Esophagus muscularis mucosa (tissue), 4 donors: ENCODE measurements around the gene LIN52. TPM values are rescaled to one million over a fixed set of nuclear protein-coding genes. Genes with fewer than 3 reads are reported as not detected.

ENCODE experiments used
- DNase-seq: peaks from one replicate; pipeline ENCODE4 v3.0.0-alpha.2; 2017; ENCODE audit errors: extremely low spot score
- H3K27ac ChIP-seq, 4 donors: fragments of 200-600 bp; sonication (generic); replicated peaks in 1 of 4; 1 replicate in 3 of 4; 2 replicates in 1 of 4; pipeline ENCODE4 v1.5.1; 2016 to 2019; ENCODE audit warnings: mild to moderate bottlenecking in 1 of 4
- H3K27me3 ChIP-seq, 4 donors: fragments of 200-600 bp; sonication (generic); one replicate each; pipeline versions ENCODE4 v1.5.1 to v1.6.0; 2016 to 2019
- H3K36me3 ChIP-seq, 4 donors: fragments of 200-600 bp; sonication (generic); one replicate each; pipeline ENCODE4 v1.5.1; 2016 to 2019
- H3K4me1 ChIP-seq, 4 donors: fragments of 200-600 bp; sonication (generic); one replicate each; pipeline ENCODE4 v1.5.1; 2016 to 2019
- H3K4me3 ChIP-seq, 4 donors: fragments of 200-600 bp; sonication (generic); 1 replicate in 2 of 4; 2 replicates in 2 of 4; pipeline ENCODE4 v1.5.1; 2016 to 2019; ENCODE audit warnings: mild to moderate bottlenecking in 4 of 4, moderate library complexity in 1 of 4
- H3K9me3 ChIP-seq, 4 donors: fragments of 200-600 bp; sonication (generic); 1 replicate in 3 of 4; 2 replicates in 1 of 4; pipeline ENCODE4 v1.5.1; 2016 to 2019
- EP300 ChIP-seq: sonication (generic); formaldehyde crosslinking; IDR thresholded peaks from one replicate; pipeline ENCODE4 v1.6.1; 2017; ENCODE audit warnings: antibody characterized with exemption
- POLR2A ChIP-seq: fragments of 450-650 bp; IDR thresholded peaks from one replicate; pipeline ENCODE4 v1.6.1; 2017; ENCODE audit warnings: antibody characterized with exemption, moderate library complexity, mild to moderate bottlenecking, low read depth
- POLR2AphosphoS5 ChIP-seq, 2 donors: sonication (generic); formaldehyde crosslinking; IDR thresholded peaks; one replicate each; pipeline ENCODE4 v1.6.1; 2017; ENCODE audit warnings: antibody characterized with exemption in 2 of 2
- WGBS: methylation state at CpG from one replicate; pipeline ENCODE4 v1.1.5; 2018; 5-methylcytosine and 5-hydroxymethylcytosine counted together
- intact Hi-C: fragments of 100-400 bp; cut with DNase I; formaldehyde crosslinking; loops from one replicate; pipeline ENCODE4 v1.15.1; 2023
- total RNA-seq, 4 donors: library from RNA; depleted of rRNA; stranded (reverse); fragments of >200 nt; gene quantifications; one replicate each; pipeline versions ENCODE4 v1.1.0 to v1.2.1, GENCODE V29; 2016
- TF ChIP-seq, protein P1 (sequence below), 3 experiments: fragments of 200-600 bp in 2 of 3; fragments of 450-650 bp in 1 of 3; sonication (generic) in 2 of 3; IDR thresholded peaks; one replicate each; pipeline ENCODE4 v1.5.1; 2017 to 2019; ENCODE audit warnings: antibody characterized with exemption in 3 of 3, mild to moderate bottlenecking in 2 of 3, moderate library complexity in 1 of 3

LIN52 gene
- total RNA-seq, 4 donors from 2014 or later = 8.4 to 13.5 (median 11.7) TPM

- H3K27ac ChIP-seq = peak overlapping the region in 1 of 4 donors; percentile 2
- TF ChIP-seq POLR2A = no peak
- TF ChIP-seq, protein P1, sequence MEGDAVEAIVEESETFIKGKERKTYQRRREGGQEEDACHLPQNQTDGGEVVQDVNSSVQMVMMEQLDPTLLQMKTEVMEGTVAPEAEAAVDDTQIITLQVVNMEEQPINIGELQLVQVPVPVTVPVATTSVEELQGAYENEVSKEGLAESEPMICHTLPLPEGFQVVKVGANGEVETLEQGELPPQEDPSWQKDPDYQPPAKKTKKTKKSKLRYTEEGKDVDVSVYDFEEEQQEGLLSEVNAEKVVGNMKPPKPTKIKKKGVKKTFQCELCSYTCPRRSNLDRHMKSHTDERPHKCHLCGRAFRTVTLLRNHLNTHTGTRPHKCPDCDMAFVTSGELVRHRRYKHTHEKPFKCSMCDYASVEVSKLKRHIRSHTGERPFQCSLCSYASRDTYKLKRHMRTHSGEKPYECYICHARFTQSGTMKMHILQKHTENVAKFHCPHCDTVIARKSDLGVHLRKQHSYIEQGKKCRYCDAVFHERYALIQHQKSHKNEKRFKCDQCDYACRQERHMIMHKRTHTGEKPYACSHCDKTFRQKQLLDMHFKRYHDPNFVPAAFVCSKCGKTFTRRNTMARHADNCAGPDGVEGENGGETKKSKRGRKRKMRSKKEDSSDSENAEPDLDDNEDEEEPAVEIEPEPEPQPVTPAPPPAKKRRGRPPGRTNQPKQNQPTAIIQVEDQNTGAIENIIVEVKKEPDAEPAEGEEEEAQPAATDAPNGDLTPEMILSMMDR (IDR thresholded peaks at IDR 0.05) = no peak
- no peak for TF ChIP-seq POLR2AphosphoS5 (IDR thresholded peaks at IDR 0.05)
- no peak for TF ChIP-seq EP300
These were observed 3.3 kb upstream of the LIN52 start for GRCh38 chr14:74081491-74081890.

DNA sequence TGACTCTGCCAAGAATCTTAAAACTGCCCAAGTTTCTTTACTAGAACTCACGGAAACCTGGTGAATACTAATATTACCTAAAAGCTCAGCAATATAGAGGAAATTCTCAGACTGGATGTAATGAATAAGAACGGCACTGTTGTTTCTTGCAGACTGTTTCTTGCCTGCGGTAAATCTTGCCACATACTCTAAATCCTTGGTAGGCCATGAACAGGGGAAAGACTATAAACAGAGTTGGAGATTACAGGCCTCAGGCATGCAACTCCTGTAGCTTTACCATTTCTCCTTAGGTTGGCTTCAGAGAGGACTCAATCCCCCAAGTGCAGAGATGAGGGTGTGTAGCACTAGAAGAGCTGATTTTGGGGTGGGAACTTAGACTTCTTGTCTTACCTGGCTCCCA lies 1.6 kb upstream of the LIN52 start:
- Histone ChIP-seq H3K36me3 (peaks cover 0 to 4% (median 0%) of the 10 kb centered on the region in 4 donors), H3K9me3 (no peaks in the 10 kb centered on the region), H3K27me3 (no peaks in the 10 kb centered on the region), H3K4me1 (peaks cover 19 to 37% (median 35%) of the 10 kb centered on the region in 4 donors), H3K4me3 (peak overlapping the region; percentile 73 to 89 (median 82)), H3K27ac (peak overlapping the region; percentile 90 to 96 (median 92))
- TF ChIP-seq POLR2A = no peak
- no peak for TF ChIP-seq EP300
- TF ChIP-seq, protein P1 (IDR thresholded peaks at IDR 0.05) = no peak
- no peak for TF ChIP-seq POLR2AphosphoS5 (IDR thresholded peaks at IDR 0.05)
- intact Hi-C loops = no loop called here
- WGBS = 87% methylated on average over 3 of the region's 3 CpGs
- DNase-seq = no peak

More at GRCh38 chr14:74081491-74081890, 3.3 kb upstream of the LIN52 start:
- H3K36me3 ChIP-seq = no peaks in the 10 kb centered on the region
- no peaks in the 10 kb centered on the region for H3K27me3 ChIP-seq
- H3K9me3 ChIP-seq = no peaks in the 10 kb centered on the region
- no peak overlapping the region for H3K4me3 ChIP-seq
- H3K4me1 ChIP-seq = peaks cover 19 to 36% (median 35%) of the 10 kb centered on the region in 4 donors
- intact Hi-C loops = no loop called here
- DNase-seq = no peak
- WGBS = 94% methylated on average over 3 of the region's 3 CpGs

GRCh38 chr14:74083784-74084276 lies 926 bp upstream of the LIN52 start:
- Histone ChIP-seq H3K4me1 (peaks cover 19 to 37% (median 35%) of the 10 kb centered on the region in 4 donors), H3K27ac (peak overlapping the region; percentile 90 to 96 (median 92)), H3K27me3 (no peaks in the 10 kb centered on the region), H3K9me3 (no peaks in the 10 kb centered on the region), H3K4me3 (peak overlapping the region; percentile 73 to 89 (median 82)), H3K36me3 (peaks cover 0 to 5% (median 0%) of the 10 kb centered on the region in 4 donors)
- WGBS = 1% methylated on average over 15 of the region's 15 CpGs
- TF ChIP-seq, protein P1 (IDR thresholded peaks at IDR 0.05) = no peak
- TF ChIP-seq EP300 (no peak), POLR2AphosphoS5 (IDR thresholded peaks at IDR 0.05) (no peak), POLR2A (no peak)
- no peak for DNase-seq
- intact Hi-C loops = no loop called here

- intact Hi-C loops = no loop called here
- Histone ChIP-seq H3K27ac (peak overlapping the region; percentile 87 to 96 (median 90)), H3K4me1 (peaks cover 19 to 37% (median 35%) of the 10 kb centered on the region in 4 donors), H3K27me3 (no peaks in the 10 kb centered on the region), H3K9me3 (no peaks in the 10 kb centered on the region), H3K36me3 (peaks cover 0 to 5% (median 0%) of the 10 kb centered on the region in 4 donors), H3K4me3 (peak overlapping the region; percentile 73 to 89 (median 82))
- TF ChIP-seq, protein P1 (IDR thresholded peaks at IDR 0.05) = no peak
- TF ChIP-seq EP300 (no peak), POLR2A (no peak), POLR2AphosphoS5 (IDR thresholded peaks at IDR 0.05) (no peak)
- under 1% methylated on average over 24 of the region's 26 CpGs for WGBS
- DNase-seq = no peak
These were observed 386 bp downstream of the LIN52 start for GRCh38 chr14:74085047-74085637.
